Measurements from ENCODE around the gene ABR.

DNA sequence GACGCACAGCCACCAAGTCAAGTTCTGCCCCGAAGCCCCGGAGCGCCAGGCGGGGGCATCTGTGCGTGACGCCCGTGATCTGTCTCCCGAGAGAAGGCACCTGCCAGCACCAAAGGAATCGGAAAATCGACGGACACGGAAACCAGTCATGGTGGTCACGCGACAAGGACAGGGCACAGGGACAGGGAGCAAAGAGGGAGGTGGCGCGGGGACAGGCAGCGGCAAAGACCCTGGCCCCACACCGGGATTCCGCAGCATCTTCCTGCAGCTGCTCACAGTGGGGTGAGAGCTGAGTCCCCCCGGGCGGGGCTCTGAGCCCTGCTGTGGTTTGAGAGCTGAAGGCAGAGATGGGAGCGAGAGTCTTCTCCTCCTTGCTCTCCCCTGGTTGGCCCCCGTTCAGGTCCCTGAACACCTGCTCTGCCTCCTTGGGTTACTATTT is 56.4 kb downstream of the ABR start:
- TF ChIP-seq TEAD3 (CRISPR knock-in tag; optimal IDR thresholded peaks at IDR 0.05; ENCODE audit: borderline replicate concordance) (no peak), POGZ (CRISPR knock-in tag; IDR thresholded peaks at IDR 0.05) (no peak), ARID3A (IDR thresholded peaks at IDR 0.05; ENCODE audit: low read depth, low read length) (no peak), HDAC2 (CRISPR knock-in tag; IDR thresholded peaks at IDR 0.05) (no peak), CREM (IDR thresholded peaks at IDR 0.05) (no peak), CREM (CRISPR knock-in tag; IDR thresholded peaks at IDR 0.05) (no peak), SOX6 (IDR thresholded peaks at IDR 0.05) (no peak), SOX6 (CRISPR knock-in tag; IDR thresholded peaks at IDR 0.05) (no peak), ZNF468 (CRISPR knock-in tag; IDR thresholded peaks at IDR 0.05) (no peak), POLR2A (IDR thresholded peaks at IDR 0.05; ENCODE audit: insufficient read depth in 1 of 2, low read depth in 2 of 2, low read length in 2 of 2) (no peak), ZNF670 (CRISPR knock-in tag; IDR thresholded peaks at IDR 0.05; ENCODE audit: borderline replicate concordance) (no peak), CTCF (CRISPR knock-in tag; IDR thresholded peaks at IDR 0.05) (no peak), ZNF232 (CRISPR knock-in tag; IDR thresholded peaks at IDR 0.05; ENCODE audit: borderline replicate concordance) (no peak)
- TF ChIP-seq, protein P1, sequence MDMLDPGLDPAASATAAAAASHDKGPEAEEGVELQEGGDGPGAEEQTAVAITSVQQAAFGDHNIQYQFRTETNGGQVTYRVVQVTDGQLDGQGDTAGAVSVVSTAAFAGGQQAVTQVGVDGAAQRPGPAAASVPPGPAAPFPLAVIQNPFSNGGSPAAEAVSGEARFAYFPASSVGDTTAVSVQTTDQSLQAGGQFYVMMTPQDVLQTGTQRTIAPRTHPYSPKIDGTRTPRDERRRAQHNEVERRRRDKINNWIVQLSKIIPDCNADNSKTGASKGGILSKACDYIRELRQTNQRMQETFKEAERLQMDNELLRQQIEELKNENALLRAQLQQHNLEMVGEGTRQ (IDR thresholded peaks at IDR 0.05; ENCODE audit: low read depth, low read length), result no peak
- TF ChIP-seq, protein P1 (CRISPR knock-in tag; IDR thresholded peaks at IDR 0.05; ENCODE audit: borderline replicate concordance), result no peak
